GM19238 (cell line): ENCODE data around the gene CST4.
"Not testable (repeated sequence)": the region's sequence is repeated elsewhere in the genome, so short reads cannot be mapped to it uniquely, and the experiment has no call there.

ENCODE experiments used
- DNase-seq: peaks from one replicate; pipeline ENCODE4 v3.0.0; 2011; ENCODE audit warnings: low spot score; ENCODE audit not compliant: insufficient read length

CST4 gene

GRCh38 chr20:23688684-23689398 is at the start of gene CST4:
TSS of gene CST4 (minus strand) at chr20:23689038. CDS start at chr20:23688969, 69 bp downstream.
- not testable (repeated sequence) for DNase-seq

GRCh38 chr20:23735391-23735790 is 46.6 kb upstream of the CST4 start:
- DNase-seq, result not testable (repeated sequence)

GRCh38 chr20:23734949-23735348 is 46.1 kb upstream of the CST4 start:
- not testable (repeated sequence) for DNase-seq

GRCh38 chr20:23734440-23734839 is 45.6 kb upstream of the CST4 start:
- DNase-seq, result not testable (repeated sequence)

- DNase-seq, result no peak
These were observed 38.2 kb upstream of the CST4 start for GRCh38 chr20:23727016-23727415.

GRCh38 chr20:23725102-23725501 is 36.3 kb upstream of the CST4 start:
- DNase-seq, result no peak

- DNase-seq, result not testable (repeated sequence)
These were observed 34.9 kb upstream of the CST4 start for GRCh38 chr20:23723659-23724307.

- not testable (repeated sequence) for DNase-seq
These were observed 34.0 kb upstream of the CST4 start for GRCh38 chr20:23722851-23723250.

GRCh38 chr20:23721962-23722361 is 33.1 kb upstream of the CST4 start:
- no peak for DNase-seq

- not testable (repeated sequence) for DNase-seq
These were observed 30.5 kb upstream of the CST4 start for GRCh38 chr20:23719351-23719750.

- DNase-seq, result not testable (repeated sequence)
These were observed 22.9 kb upstream of the CST4 start for GRCh38 chr20:23711778-23712177.

GRCh38 chr20:23710771-23711170 is 21.9 kb upstream of the CST4 start:
- no peak for DNase-seq

GRCh38 chr20:23705895-23706294 is 17.1 kb upstream of the CST4 start:
- no peak for DNase-seq

GRCh38 chr20:23702021-23702420 is 13.2 kb upstream of the CST4 start:
- no peak for DNase-seq

GRCh38 chr20:23700931-23701330 is 12.1 kb upstream of the CST4 start:
- DNase-seq, result no peak

GRCh38 chr20:23697947-23698346 is 9.1 kb upstream of the CST4 start:
- no peak for DNase-seq

GRCh38 chr20:23695068-23695395 is 6.2 kb upstream of the CST4 start:
- not testable (repeated sequence) for DNase-seq

GRCh38 chr20:23694178-23695067 is 5.6 kb upstream of the CST4 start:
- not testable (repeated sequence) for DNase-seq

GRCh38 chr20:23692725-23693619 is 4.1 kb upstream of the CST4 start:
- not testable (repeated sequence) for DNase-seq

- DNase-seq, result no peak
These were observed 2.8 kb upstream of the CST4 start for GRCh38 chr20:23691675-23692074.

- no peak for DNase-seq
These were observed 1.7 kb upstream of the CST4 start for GRCh38 chr20:23690581-23690980.
